ENCODE measurements around the gene PRRG2.

The PRRG2 gene

DNA sequence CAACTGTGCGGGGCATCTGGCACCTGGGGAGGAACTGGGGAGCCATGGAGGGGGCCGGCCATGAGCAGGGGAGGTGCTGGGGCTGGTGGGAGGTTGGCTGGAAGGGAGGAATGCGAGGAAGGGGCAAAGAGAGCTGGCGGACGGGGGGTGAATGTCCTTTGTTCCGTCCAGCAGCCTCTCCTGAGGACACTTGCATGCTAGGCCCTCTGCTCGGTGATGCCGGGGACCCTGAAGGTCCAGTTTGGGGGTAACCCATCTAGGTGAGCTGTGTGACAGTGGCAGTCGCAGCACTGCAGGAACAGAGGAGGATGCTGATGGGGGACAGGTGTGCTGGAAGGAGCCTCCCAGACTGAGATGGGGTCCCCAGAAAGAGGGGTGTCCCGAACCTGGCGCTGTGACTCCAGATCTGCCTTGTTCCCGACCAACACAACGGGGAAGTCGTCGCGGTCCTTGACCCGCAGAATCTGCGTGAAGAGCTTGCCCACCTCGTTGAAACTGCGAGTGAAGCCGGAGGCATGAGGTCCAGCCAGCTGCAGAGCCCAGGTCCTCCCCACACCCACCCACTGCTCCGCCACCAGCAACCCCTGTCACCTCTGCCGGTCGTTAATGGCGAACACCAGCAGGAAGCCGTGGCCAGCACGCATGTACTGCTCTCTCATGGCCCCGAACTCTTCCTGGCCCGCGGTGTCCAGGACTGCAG is 55.3 kb downstream of the PRRG2 start:
- no peak for DNase-seq

DNA sequence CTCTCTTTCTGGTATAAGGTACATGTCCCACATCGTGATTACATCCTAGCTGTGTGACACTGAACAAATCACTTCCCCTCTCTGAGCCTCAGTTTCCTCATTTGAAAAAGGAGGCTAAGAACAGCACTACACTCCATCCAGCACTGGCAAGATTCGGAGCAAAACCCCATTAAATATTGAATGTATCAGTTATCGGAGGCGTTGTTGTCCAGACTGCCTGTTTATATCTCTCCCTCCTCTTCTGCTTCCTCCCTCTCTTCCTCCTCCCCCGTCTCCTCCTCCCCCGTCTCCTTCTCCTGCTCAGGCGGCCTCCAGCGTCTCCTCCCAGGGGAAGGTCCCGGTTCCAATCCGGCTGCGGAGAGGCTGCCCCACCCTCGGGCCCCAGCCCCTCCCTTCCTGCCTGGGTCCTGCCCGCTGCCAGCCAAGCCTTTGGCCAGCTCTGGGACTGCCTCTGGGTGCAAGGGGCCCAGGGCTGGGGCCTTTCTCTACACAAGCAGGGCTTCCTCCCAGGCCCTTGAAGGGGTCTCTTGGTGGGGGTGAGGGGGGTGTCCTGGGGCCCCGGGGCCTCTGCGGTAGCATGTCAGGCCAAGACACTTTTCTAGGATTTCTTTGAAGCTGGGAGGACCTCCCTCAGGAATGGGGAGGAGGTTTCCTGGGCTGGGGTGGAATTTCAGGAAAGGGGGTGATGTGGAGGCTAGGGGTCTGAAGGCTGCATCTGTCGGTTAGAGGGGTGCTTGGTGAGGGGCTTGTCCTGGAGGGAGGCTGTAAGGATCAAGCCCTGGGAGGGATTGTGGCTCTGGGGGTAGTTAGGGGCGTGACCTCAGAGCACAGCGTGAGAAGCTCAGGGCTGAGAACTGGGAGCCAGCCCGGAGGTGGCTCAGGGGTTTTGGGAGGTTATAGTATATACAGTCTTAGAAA is 57.0 kb downstream of the PRRG2 start:
- DNase-seq: peak in 7 of 51 donors; percentile 8 to 20 (median 13)

GRCh38 chr19:49639401-49640112 is 58.4 kb downstream of the PRRG2 start:
- DNase-seq: peak in 1 of 51 donors; percentile 50

- peak; percentile 68 to 100 (median 98) for DNase-seq
Observed at GRCh38 chr19:49640113-49640898, 59.2 kb downstream of the PRRG2 start, which contains the start of gene RRAS. Gene RRAS, minus strand, starts transcription at chr19:49640143. Its CDS starts 45 bp downstream, at chr19:49640098.
